Measurements from ENCODE around the gene SFTPD.
"Not testable (repeated sequence)": the region's sequence is repeated elsewhere in the genome, so short reads cannot be mapped to it uniquely, and the experiment has no call there.

Gene SFTPD

GRCh38 chr10:79923145-79923544 lies 25.8 kb downstream of the SFTPD start:
- no peak overlapping the region for H3K27ac Mint-ChIP-seq
- no peak overlapping the region for H3K4me3 Mint-ChIP-seq
- no peaks in the 10 kb centered on the region for H3K9me3 Mint-ChIP-seq
- H3K27me3 Mint-ChIP-seq = peaks cover 3% of the 10 kb centered on the region
- peaks cover 15% of the 10 kb centered on the region for H3K4me1 Mint-ChIP-seq (ENCODE audit: low read depth)
- H3K36me3 Mint-ChIP-seq (ENCODE audit: low read depth) = no peaks in the 10 kb centered on the region

GRCh38 chr10:79922011-79922412 lies 26.9 kb downstream of the SFTPD start:
- not testable (repeated sequence) for H3K4me3 Mint-ChIP-seq; H3K9me3 Mint-ChIP-seq; H3K27me3 Mint-ChIP-seq; H3K36me3 Mint-ChIP-seq (ENCODE audit: low read depth); H3K27ac Mint-ChIP-seq
- peaks cover 16% of the 10 kb centered on the region for H3K4me1 Mint-ChIP-seq (ENCODE audit: low read depth)

GRCh38 chr10:79915838-79916237 lies 33.1 kb downstream of the SFTPD start:
- H3K4me3 Mint-ChIP-seq; H3K36me3 Mint-ChIP-seq (ENCODE audit: low read depth); H3K27ac Mint-ChIP-seq; H3K9me3 Mint-ChIP-seq: not testable (repeated sequence)
- peaks cover 23% of the 10 kb centered on the region for H3K27me3 Mint-ChIP-seq
- H3K4me1 Mint-ChIP-seq (ENCODE audit: low read depth) = peaks cover 26% of the 10 kb centered on the region

GRCh38 chr10:79914512-79914911 lies 34.4 kb downstream of the SFTPD start:
- H3K4me3 Mint-ChIP-seq; H3K9me3 Mint-ChIP-seq; H3K36me3 Mint-ChIP-seq (ENCODE audit: low read depth); H3K27ac Mint-ChIP-seq: not testable (repeated sequence)
- Mint-ChIP-seq H3K27me3 (peaks cover 32% of the 10 kb centered on the region), H3K4me1 (ENCODE audit: low read depth) (peaks cover 24% of the 10 kb centered on the region)

- Mint-ChIP-seq H3K9me3 (no peaks in the 10 kb centered on the region), H3K27ac (no peak overlapping the region), H3K36me3 (ENCODE audit: low read depth) (no peaks in the 10 kb centered on the region), H3K4me1 (ENCODE audit: low read depth) (peaks cover 6% of the 10 kb centered on the region), H3K4me3 (no peak overlapping the region), H3K27me3 (peaks cover 62% of the 10 kb centered on the region)
Observed at GRCh38 chr10:79910836-79911235, 38.1 kb downstream of the SFTPD start.

GRCh38 chr10:79910344-79910743 lies 38.6 kb downstream of the SFTPD start:
- peaks cover 3% of the 10 kb centered on the region for H3K4me1 Mint-ChIP-seq (ENCODE audit: low read depth)
- no peak overlapping the region for H3K4me3 Mint-ChIP-seq
- peaks cover 64% of the 10 kb centered on the region for H3K27me3 Mint-ChIP-seq
- H3K36me3 Mint-ChIP-seq (ENCODE audit: low read depth) = no peaks in the 10 kb centered on the region
- no peaks in the 10 kb centered on the region for H3K9me3 Mint-ChIP-seq
- H3K27ac Mint-ChIP-seq = no peak overlapping the region

GRCh38 chr10:79905322-79906314 lies 43.3 kb downstream of the SFTPD start:
- no peaks in the 10 kb centered on the region for H3K9me3 Mint-ChIP-seq
- H3K4me1 Mint-ChIP-seq (ENCODE audit: low read depth) = peaks cover 13% of the 10 kb centered on the region
- H3K36me3 Mint-ChIP-seq (ENCODE audit: low read depth) = no peaks in the 10 kb centered on the region
- peak overlapping the region; percentile 85 for H3K4me3 Mint-ChIP-seq
- peaks cover 74% of the 10 kb centered on the region for H3K27me3 Mint-ChIP-seq
- H3K27ac Mint-ChIP-seq = no peak overlapping the region

GRCh38 chr10:79904671-79905321 lies 44.1 kb downstream of the SFTPD start:
- peaks cover 13% of the 10 kb centered on the region for H3K4me1 Mint-ChIP-seq (ENCODE audit: low read depth)
- peaks cover 70% of the 10 kb centered on the region for H3K27me3 Mint-ChIP-seq
- no peaks in the 10 kb centered on the region for H3K9me3 Mint-ChIP-seq
- peak overlapping the region; percentile 85 for H3K4me3 Mint-ChIP-seq
- no peak overlapping the region for H3K27ac Mint-ChIP-seq
- no peaks in the 10 kb centered on the region for H3K36me3 Mint-ChIP-seq (ENCODE audit: low read depth)

- not testable (repeated sequence) for H3K9me3 Mint-ChIP-seq
Observed at GRCh38 chr10:79901571-79901970, 47.3 kb downstream of the SFTPD start.

GRCh38 chr10:79898597-79899325 lies 50.1 kb downstream of the SFTPD start:
- no peaks in the 10 kb centered on the region for H3K36me3 Mint-ChIP-seq (ENCODE audit: low read depth)
- H3K4me1 Mint-ChIP-seq (ENCODE audit: low read depth) = no peaks in the 10 kb centered on the region
- no peak overlapping the region for H3K4me3 Mint-ChIP-seq
- H3K27ac Mint-ChIP-seq = no peak overlapping the region
- H3K9me3 Mint-ChIP-seq = no peaks in the 10 kb centered on the region
- peaks cover 62% of the 10 kb centered on the region for H3K27me3 Mint-ChIP-seq

More at GRCh38 chr10:79901571-79901970, 47.3 kb downstream of the SFTPD start:
- not testable (repeated sequence) for H3K36me3 Mint-ChIP-seq (ENCODE audit: low read depth); H3K4me3 Mint-ChIP-seq; H3K27ac Mint-ChIP-seq
- Mint-ChIP-seq H3K27me3 (peaks cover 68% of the 10 kb centered on the region), H3K4me1 (ENCODE audit: low read depth) (peaks cover 13% of the 10 kb centered on the region)

- peaks cover 61% of the 10 kb centered on the region for H3K27me3 Mint-ChIP-seq
- not testable (repeated sequence) for H3K4me3 Mint-ChIP-seq; H3K36me3 Mint-ChIP-seq (ENCODE audit: low read depth)
Observed at GRCh38 chr10:79892896-79893295, 56.0 kb downstream of the SFTPD start.

GRCh38 chr10:79890469-79890868 lies 58.4 kb downstream of the SFTPD start:
- Mint-ChIP-seq H3K27me3 (peaks cover 53% of the 10 kb centered on the region), H3K9me3 (no peaks in the 10 kb centered on the region), H3K4me3 (no peak overlapping the region), H3K27ac (no peak overlapping the region), H3K4me1 (ENCODE audit: low read depth) (peaks cover 5% of the 10 kb centered on the region), H3K36me3 (ENCODE audit: low read depth) (no peaks in the 10 kb centered on the region)

More at GRCh38 chr10:79892896-79893295, 56.0 kb downstream of the SFTPD start:
- H3K9me3 Mint-ChIP-seq; H3K27ac Mint-ChIP-seq; H3K4me1 Mint-ChIP-seq (ENCODE audit: low read depth): not testable (repeated sequence)

GRCh38 chr10:79888984-79889383 lies 59.9 kb downstream of the SFTPD start:
- not testable (repeated sequence) for H3K27ac Mint-ChIP-seq; H3K4me1 Mint-ChIP-seq (ENCODE audit: low read depth); H3K4me3 Mint-ChIP-seq; H3K36me3 Mint-ChIP-seq (ENCODE audit: low read depth); H3K9me3 Mint-ChIP-seq
- peaks cover 52% of the 10 kb centered on the region for H3K27me3 Mint-ChIP-seq
